Prostate gland (tissue), 2 donors: ENCODE data around the gene FCHSD2.

Source experiments
- CTCF ChIP-seq, 4 experiments: fragments of 200-600 bp in 2 of 4; fragments of 450-650 bp in 2 of 4; sonication (generic) in 2 of 4; IDR thresholded peaks; 1 replicate in 3 of 4; 2 replicates in 1 of 4; pipeline ENCODE4 v1.5.1; 2016 to 2019; ENCODE audit warnings: antibody characterized with exemption in 4 of 4, mild to moderate bottlenecking in 2 of 4, moderate library complexity in 2 of 4
- POLR2A ChIP-seq: fragments of 450-650 bp; IDR thresholded peaks from one replicate; pipeline ENCODE4 v1.6.1; 2016; ENCODE audit warnings: antibody characterized with exemption, mild to moderate bottlenecking
- POLR2AphosphoS5 ChIP-seq: sonication (generic); formaldehyde crosslinking; IDR thresholded peaks from one replicate; pipeline ENCODE4 v1.6.1; 2017; ENCODE audit warnings: antibody characterized with exemption

- no peak for TF ChIP-seq CTCF (IDR thresholded peaks at IDR 0.05)
- no peak for TF ChIP-seq POLR2AphosphoS5
- no peak for TF ChIP-seq POLR2A
Observed at GRCh38 chr11:73175551-73176144, 33.5 kb upstream of the FCHSD2 start.
